Thoracic aorta (tissue), 2 donors: Measurements from ENCODE around the gene FAR2. TPM values are rescaled to one million over a fixed set of nuclear protein-coding genes. Genes with fewer than 3 reads are reported as not detected.

Experiments
- ATAC-seq: fragments of 150-250 bp; one replicate; pipeline ENCODE4 v1.8.0; 2017; ENCODE audit warnings: low read depth; ENCODE audit not compliant: insufficient number of reproducible peaks, low FRiP score
- DNase-seq: peaks from one replicate; pipeline ENCODE4 v3.0.0-alpha.2; 2020; ENCODE audit warnings: low spot score
- H3K27ac ChIP-seq, 2 donors: fragments of 200-600 bp; sonication (generic); 1 replicate in 1 of 2; 2 replicates in 1 of 2; pipeline ENCODE4 v1.5.1; 2016; ENCODE audit warnings: mild to moderate bottlenecking in 2 of 2, moderate library complexity in 2 of 2
- H3K27me3 ChIP-seq: fragments of 200-600 bp; sonication (generic); replicated peaks from 2 replicates; pipeline ENCODE4 v1.6.0; 2016; ENCODE audit warnings: mild to moderate bottlenecking; ENCODE audit not compliant: insufficient read depth
- H3K36me3 ChIP-seq: fragments of 200-600 bp; sonication (generic); one replicate; pipeline ENCODE4 v1.5.1; 2016
- H3K4me1 ChIP-seq, 2 donors: fragments of 200-600 bp; sonication (generic); 1 replicate in 1 of 2; 2 replicates in 1 of 2; pipeline versions ENCODE4 v1.5.1 to v1.6.0; 2016; ENCODE audit warnings: low read depth in 2 of 2, mild to moderate bottlenecking in 1 of 2; ENCODE audit not compliant: control insufficient read depth in 1 of 2
- H3K4me3 ChIP-seq: fragments of 200-600 bp; sonication (generic); 2 replicates; pipeline ENCODE4 v1.5.1; 2016; ENCODE audit warnings: mild to moderate bottlenecking
- H3K9me3 ChIP-seq: fragments of 200-600 bp; sonication (generic); 2 replicates; pipeline ENCODE4 v1.5.1; 2016
- CTCF ChIP-seq: fragments of 200-600 bp; sonication (generic); IDR thresholded peaks from one replicate; pipeline ENCODE4 v1.5.1; 2019; ENCODE audit warnings: antibody characterized with exemption
- total RNA-seq, 2 donors: library from RNA; depleted of rRNA; stranded (reverse); fragments of >200 nt; gene quantifications; one replicate each; pipeline versions ENCODE4 v1.1.0 to v1.2.3, GENCODE V29; 2016

The FAR2 gene
- total RNA-seq, 2 donors from 2014 or later = 8.5 to 16.9 TPM

- no peaks in the 10 kb centered on the region for H3K9me3 ChIP-seq
- DNase-seq (no peak), ATAC-seq (no peak)
- no peaks in the 10 kb centered on the region for H3K36me3 ChIP-seq
- TF ChIP-seq CTCF = no peak
- peak overlapping the region in 1 of 2 donors; percentile 39 for H3K27ac ChIP-seq
- peak overlapping the region; percentile 88 for H3K4me3 ChIP-seq
- no peaks in the 10 kb centered on the region for H3K27me3 ChIP-seq
- H3K4me1 ChIP-seq = no peaks in the 10 kb centered on the region
Measured at GRCh38 chr12:29148596-29148910, 525 bp upstream of the FAR2 start.

GRCh38 chr12:29149691-29150281 is 708 bp downstream of the FAR2 start:
- H3K9me3 ChIP-seq = no peaks in the 10 kb centered on the region
- H3K27ac ChIP-seq = peak overlapping the region in 1 of 2 donors; percentile 39
- H3K4me1 ChIP-seq = no peaks in the 10 kb centered on the region
- H3K27me3 ChIP-seq = no peaks in the 10 kb centered on the region
- no peak for ATAC-seq
- H3K36me3 ChIP-seq = no peaks in the 10 kb centered on the region
- no peak for DNase-seq
- H3K4me3 ChIP-seq = peak overlapping the region; percentile 88
- TF ChIP-seq CTCF = no peak

GRCh38 chr12:29150462-29150861 is 1.4 kb downstream of the FAR2 start:
- no peak overlapping the region for H3K4me3 ChIP-seq
- no peak overlapping the region for H3K27ac ChIP-seq
- ATAC-seq (no peak), DNase-seq (no peak)
- H3K4me1 ChIP-seq = no peaks in the 10 kb centered on the region
- no peaks in the 10 kb centered on the region for H3K36me3 ChIP-seq
- no peaks in the 10 kb centered on the region for H3K27me3 ChIP-seq
- no peak for TF ChIP-seq CTCF
- no peaks in the 10 kb centered on the region for H3K9me3 ChIP-seq

- no peak overlapping the region for H3K4me3 ChIP-seq
- H3K9me3 ChIP-seq = no peaks in the 10 kb centered on the region
- TF ChIP-seq CTCF = no peak
- no peaks in the 10 kb centered on the region for H3K27me3 ChIP-seq
- H3K4me1 ChIP-seq = no peaks in the 10 kb centered on the region
- H3K27ac ChIP-seq = no peak overlapping the region
- H3K36me3 ChIP-seq = no peaks in the 10 kb centered on the region
- no peak for DNase-seq
- ATAC-seq = no peak
Measured at GRCh38 chr12:29152223-29152868, 3.3 kb downstream of the FAR2 start.

GRCh38 chr12:29152981-29153630 is 4.0 kb downstream of the FAR2 start:
- DNase-seq (no peak), ATAC-seq (no peak)
- H3K4me3 ChIP-seq = no peak overlapping the region
- no peaks in the 10 kb centered on the region for H3K9me3 ChIP-seq
- H3K4me1 ChIP-seq = peaks cover 0 to 2% of the 10 kb centered on the region in 2 donors
- TF ChIP-seq CTCF = no peak
- no peak overlapping the region for H3K27ac ChIP-seq
- no peaks in the 10 kb centered on the region for H3K36me3 ChIP-seq
- no peaks in the 10 kb centered on the region for H3K27me3 ChIP-seq
